ENCODE measurements around the gene VWA5A.

The VWA5A gene

GRCh38 chr11:124114942-124115781 lies at the start of gene VWA5A:
Gene VWA5A, plus strand, starts transcription at chr11:124115450. Its CDS starts 2,062 bp downstream, at chr11:124117512.
- peak; percentile 93 for ATAC-seq
- peaks cover 16% of the 10 kb centered on the region for H3K36me3 Mint-ChIP-seq
- H3K4me1 Mint-ChIP-seq = peaks cover 13% of the 10 kb centered on the region
- no peaks in the 10 kb centered on the region for H3K9me3 Mint-ChIP-seq
- H3K4me3 Mint-ChIP-seq = peak within 1 kb of the TSS; percentile 80
- H3K27ac Mint-ChIP-seq = peak within 1 kb of the TSS; percentile 54
- H3K27me3 Mint-ChIP-seq = no peaks in the 10 kb centered on the region

- no peak for ATAC-seq
- Mint-ChIP-seq H3K4me1 (peaks cover 22% of the 10 kb centered on the region), H3K36me3 (no peaks in the 10 kb centered on the region), H3K27me3 (peaks cover 48% of the 10 kb centered on the region), H3K4me3 (no peak overlapping the region), H3K9me3 (no peaks in the 10 kb centered on the region), H3K27ac (no peak overlapping the region)
Measured at GRCh38 chr11:124068601-124069110, 46.6 kb upstream of the VWA5A start.

GRCh38 chr11:124069429-124070401 lies 45.5 kb upstream of the VWA5A start:
- Mint-ChIP-seq H3K4me3 (peak overlapping the region; percentile 10), H3K27me3 (peaks cover 48% of the 10 kb centered on the region), H3K27ac (no peak overlapping the region)

GRCh38 chr11:124070915-124071622 lies 44.2 kb upstream of the VWA5A start:
- Mint-ChIP-seq H3K4me1 (peaks cover 23% of the 10 kb centered on the region), H3K27ac (peak overlapping the region; percentile 86), H3K4me3 (peak overlapping the region; percentile 61), H3K36me3 (no peaks in the 10 kb centered on the region), H3K27me3 (peaks cover 56% of the 10 kb centered on the region), H3K9me3 (no peaks in the 10 kb centered on the region)
- peak; percentile 83 for ATAC-seq

More at GRCh38 chr11:124069429-124070401, 45.5 kb upstream of the VWA5A start:
- peak; percentile 79 for ATAC-seq
- H3K9me3 Mint-ChIP-seq = no peaks in the 10 kb centered on the region
- no peaks in the 10 kb centered on the region for H3K36me3 Mint-ChIP-seq
- peaks cover 22% of the 10 kb centered on the region for H3K4me1 Mint-ChIP-seq

GRCh38 chr11:124071623-124071948 lies 43.7 kb upstream of the VWA5A start:
- no peak overlapping the region for H3K4me3 Mint-ChIP-seq
- H3K4me1 Mint-ChIP-seq = peaks cover 28% of the 10 kb centered on the region
- peak overlapping the region; percentile 86 for H3K27ac Mint-ChIP-seq
- no peaks in the 10 kb centered on the region for H3K9me3 Mint-ChIP-seq
- H3K36me3 Mint-ChIP-seq = no peaks in the 10 kb centered on the region
- ATAC-seq = no peak
- H3K27me3 Mint-ChIP-seq = peaks cover 56% of the 10 kb centered on the region

- Mint-ChIP-seq H3K4me1 (peaks cover 31% of the 10 kb centered on the region), H3K36me3 (no peaks in the 10 kb centered on the region), H3K9me3 (no peaks in the 10 kb centered on the region), H3K27me3 (peaks cover 56% of the 10 kb centered on the region), H3K27ac (no peak overlapping the region), H3K4me3 (no peak overlapping the region)
- ATAC-seq = no peak
Measured at GRCh38 chr11:124072147-124072546, 43.1 kb upstream of the VWA5A start.

GRCh38 chr11:124074554-124074953 lies 40.7 kb upstream of the VWA5A start:
- Mint-ChIP-seq H3K36me3 (no peaks in the 10 kb centered on the region), H3K9me3 (no peaks in the 10 kb centered on the region), H3K27me3 (peaks cover 48% of the 10 kb centered on the region), H3K4me1 (peaks cover 23% of the 10 kb centered on the region), H3K4me3 (no peak overlapping the region), H3K27ac (no peak overlapping the region)
- no peak for ATAC-seq

GRCh38 chr11:124075492-124075840 lies 39.8 kb upstream of the VWA5A start:
- no peak overlapping the region for H3K4me3 Mint-ChIP-seq
- H3K27me3 Mint-ChIP-seq = peaks cover 47% of the 10 kb centered on the region
- ATAC-seq = peak; percentile 4
- H3K9me3 Mint-ChIP-seq = no peaks in the 10 kb centered on the region
- no peak overlapping the region for H3K27ac Mint-ChIP-seq
- H3K4me1 Mint-ChIP-seq = peaks cover 16% of the 10 kb centered on the region
- no peaks in the 10 kb centered on the region for H3K36me3 Mint-ChIP-seq

GRCh38 chr11:124075841-124076651 lies 39.2 kb upstream of the VWA5A start:
- Mint-ChIP-seq H3K36me3 (no peaks in the 10 kb centered on the region), H3K9me3 (no peaks in the 10 kb centered on the region), H3K27me3 (peaks cover 47% of the 10 kb centered on the region), H3K4me1 (peaks cover 13% of the 10 kb centered on the region), H3K4me3 (peak overlapping the region; percentile 69), H3K27ac (peak overlapping the region; percentile 55)
- peak; percentile 63 for ATAC-seq

- Mint-ChIP-seq H3K27me3 (peaks cover 47% of the 10 kb centered on the region), H3K4me1 (peaks cover 9% of the 10 kb centered on the region), H3K27ac (no peak overlapping the region), H3K4me3 (peak overlapping the region; percentile 10), H3K9me3 (no peaks in the 10 kb centered on the region), H3K36me3 (no peaks in the 10 kb centered on the region)
- no peak for ATAC-seq
Measured at GRCh38 chr11:124077266-124077665, 38.0 kb upstream of the VWA5A start.

GRCh38 chr11:124078591-124078990 lies 36.7 kb upstream of the VWA5A start:
- H3K27ac Mint-ChIP-seq = no peak overlapping the region
- no peak for ATAC-seq

GRCh38 chr11:124079631-124080326 lies 35.5 kb upstream of the VWA5A start:
- Mint-ChIP-seq H3K36me3 (no peaks in the 10 kb centered on the region), H3K4me1 (peaks cover 9% of the 10 kb centered on the region), H3K4me3 (no peak overlapping the region), H3K9me3 (no peaks in the 10 kb centered on the region), H3K27me3 (peaks cover 37% of the 10 kb centered on the region), H3K27ac (no peak overlapping the region)
- no peak for ATAC-seq

More at GRCh38 chr11:124078591-124078990, 36.7 kb upstream of the VWA5A start:
- Mint-ChIP-seq H3K4me1 (peaks cover 9% of the 10 kb centered on the region), H3K27me3 (peaks cover 37% of the 10 kb centered on the region), H3K4me3 (no peak overlapping the region), H3K9me3 (no peaks in the 10 kb centered on the region), H3K36me3 (no peaks in the 10 kb centered on the region)

- no peaks in the 10 kb centered on the region for H3K36me3 Mint-ChIP-seq
- no peak overlapping the region for H3K27ac Mint-ChIP-seq
- H3K9me3 Mint-ChIP-seq = no peaks in the 10 kb centered on the region
- peaks cover 9% of the 10 kb centered on the region for H3K4me1 Mint-ChIP-seq
- no peak for ATAC-seq
- H3K27me3 Mint-ChIP-seq = peaks cover 37% of the 10 kb centered on the region
- H3K4me3 Mint-ChIP-seq = no peak overlapping the region
Measured at GRCh38 chr11:124080327-124081001, 34.8 kb upstream of the VWA5A start.

Measured in stimulated activated memory B cell treated with anti-CD40 and anti-IgM and Interleukin-4, amounts not matched to agents 10 μg/mL and 1 μg/mL and 100 μg/mL, for 72 hours (primary cell).